Thoracic aorta (tissue), 2 donors: ENCODE results near the gene PSPH. TPM values are rescaled to one million over a fixed set of nuclear protein-coding genes. Genes with fewer than 3 reads are reported as not detected.
"Not testable (repeated sequence)": the region's sequence is repeated elsewhere in the genome, so short reads cannot be mapped to it uniquely, and the experiment has no call there.

Experiments
- ATAC-seq: fragments of 150-250 bp; one replicate; pipeline ENCODE4 v1.8.0; 2017; ENCODE audit warnings: low read depth; ENCODE audit not compliant: insufficient number of reproducible peaks, low FRiP score
- DNase-seq: peaks from one replicate; pipeline ENCODE4 v3.0.0-alpha.2; 2020; ENCODE audit warnings: low spot score
- H3K27ac ChIP-seq, 2 donors: fragments of 200-600 bp; sonication (generic); 1 replicate in 1 of 2; 2 replicates in 1 of 2; pipeline ENCODE4 v1.5.1; 2016; ENCODE audit warnings: mild to moderate bottlenecking in 2 of 2, moderate library complexity in 2 of 2
- H3K27me3 ChIP-seq: fragments of 200-600 bp; sonication (generic); replicated peaks from 2 replicates; pipeline ENCODE4 v1.6.0; 2016; ENCODE audit warnings: mild to moderate bottlenecking; ENCODE audit not compliant: insufficient read depth
- H3K36me3 ChIP-seq: fragments of 200-600 bp; sonication (generic); one replicate; pipeline ENCODE4 v1.5.1; 2016
- H3K4me1 ChIP-seq, 2 donors: fragments of 200-600 bp; sonication (generic); 1 replicate in 1 of 2; 2 replicates in 1 of 2; pipeline versions ENCODE4 v1.5.1 to v1.6.0; 2016; ENCODE audit warnings: low read depth in 2 of 2, mild to moderate bottlenecking in 1 of 2; ENCODE audit not compliant: control insufficient read depth in 1 of 2
- H3K4me3 ChIP-seq: fragments of 200-600 bp; sonication (generic); 2 replicates; pipeline ENCODE4 v1.5.1; 2016; ENCODE audit warnings: mild to moderate bottlenecking
- H3K9me3 ChIP-seq: fragments of 200-600 bp; sonication (generic); 2 replicates; pipeline ENCODE4 v1.5.1; 2016
- total RNA-seq, 2 donors: library from RNA; depleted of rRNA; stranded (reverse); fragments of >200 nt; gene quantifications; one replicate each; pipeline versions ENCODE4 v1.1.0 to v1.2.3, GENCODE V29; 2016
- TF ChIP-seq, protein P1 (sequence below): fragments of 200-600 bp; sonication (generic); IDR thresholded peaks from one replicate; pipeline ENCODE4 v1.5.1; 2019; ENCODE audit warnings: antibody characterized with exemption

Gene PSPH
- total RNA-seq, 2 donors from 2014 or later = 5.1 to 5.8 TPM

DNA sequence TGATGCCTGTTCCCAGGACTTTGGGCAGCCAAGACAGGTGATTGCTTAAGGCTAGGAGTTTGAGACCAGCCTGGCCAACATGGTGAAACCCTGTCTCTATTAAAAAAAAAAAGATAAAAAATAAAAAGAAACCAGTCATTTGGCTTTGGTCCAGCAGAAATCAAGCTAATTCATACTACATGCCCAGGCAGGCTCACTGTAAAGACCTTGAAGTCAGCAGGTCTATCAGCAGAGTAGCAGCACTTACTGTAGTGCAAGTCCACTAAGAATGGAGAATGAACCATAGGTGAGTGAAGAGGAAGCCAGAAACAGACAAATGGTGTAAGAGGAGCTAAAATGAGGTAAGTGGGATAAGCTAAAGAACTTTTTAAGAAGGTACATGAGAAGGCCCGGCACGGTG, 24.7 kb downstream of the PSPH start:
- H3K27me3 ChIP-seq = no peaks in the 10 kb centered on the region
- TF ChIP-seq, protein P1, sequence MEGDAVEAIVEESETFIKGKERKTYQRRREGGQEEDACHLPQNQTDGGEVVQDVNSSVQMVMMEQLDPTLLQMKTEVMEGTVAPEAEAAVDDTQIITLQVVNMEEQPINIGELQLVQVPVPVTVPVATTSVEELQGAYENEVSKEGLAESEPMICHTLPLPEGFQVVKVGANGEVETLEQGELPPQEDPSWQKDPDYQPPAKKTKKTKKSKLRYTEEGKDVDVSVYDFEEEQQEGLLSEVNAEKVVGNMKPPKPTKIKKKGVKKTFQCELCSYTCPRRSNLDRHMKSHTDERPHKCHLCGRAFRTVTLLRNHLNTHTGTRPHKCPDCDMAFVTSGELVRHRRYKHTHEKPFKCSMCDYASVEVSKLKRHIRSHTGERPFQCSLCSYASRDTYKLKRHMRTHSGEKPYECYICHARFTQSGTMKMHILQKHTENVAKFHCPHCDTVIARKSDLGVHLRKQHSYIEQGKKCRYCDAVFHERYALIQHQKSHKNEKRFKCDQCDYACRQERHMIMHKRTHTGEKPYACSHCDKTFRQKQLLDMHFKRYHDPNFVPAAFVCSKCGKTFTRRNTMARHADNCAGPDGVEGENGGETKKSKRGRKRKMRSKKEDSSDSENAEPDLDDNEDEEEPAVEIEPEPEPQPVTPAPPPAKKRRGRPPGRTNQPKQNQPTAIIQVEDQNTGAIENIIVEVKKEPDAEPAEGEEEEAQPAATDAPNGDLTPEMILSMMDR = no peak
- H3K4me1 ChIP-seq = no peaks in the 10 kb centered on the region
- no peaks in the 10 kb centered on the region for H3K36me3 ChIP-seq
- H3K4me3 ChIP-seq = no peak overlapping the region
- no peak overlapping the region for H3K27ac ChIP-seq
- no peak for DNase-seq
- no peak for ATAC-seq
- H3K9me3 ChIP-seq = no peaks in the 10 kb centered on the region

DNA sequence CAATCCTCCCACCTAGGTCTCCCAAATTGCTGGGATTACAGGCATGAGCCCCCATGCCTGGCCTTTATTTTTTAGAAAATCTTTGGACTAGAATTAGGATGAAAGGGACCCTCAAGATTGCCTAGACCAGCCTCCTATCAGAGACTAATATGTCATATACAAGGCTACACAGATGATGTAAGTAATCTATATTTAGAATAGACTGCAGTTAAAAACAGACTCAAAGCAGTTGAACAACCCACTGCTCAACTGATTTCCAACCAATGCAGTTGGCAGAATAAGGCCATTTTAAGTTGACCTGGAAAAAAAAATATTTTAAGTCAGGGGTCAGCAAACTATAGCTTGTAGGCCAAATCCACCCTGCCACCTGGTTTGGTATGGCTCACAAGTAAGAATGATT, 27.7 kb downstream of the PSPH start:
- H3K36me3 ChIP-seq = no peaks in the 10 kb centered on the region
- no peaks in the 10 kb centered on the region for H3K27me3 ChIP-seq
- TF ChIP-seq, protein P1 = no peak
- H3K4me3 ChIP-seq = no peak overlapping the region
- ATAC-seq (no peak), DNase-seq (no peak)
- no peak overlapping the region for H3K27ac ChIP-seq
- no peaks in the 10 kb centered on the region for H3K4me1 ChIP-seq
- no peaks in the 10 kb centered on the region for H3K9me3 ChIP-seq

DNA sequence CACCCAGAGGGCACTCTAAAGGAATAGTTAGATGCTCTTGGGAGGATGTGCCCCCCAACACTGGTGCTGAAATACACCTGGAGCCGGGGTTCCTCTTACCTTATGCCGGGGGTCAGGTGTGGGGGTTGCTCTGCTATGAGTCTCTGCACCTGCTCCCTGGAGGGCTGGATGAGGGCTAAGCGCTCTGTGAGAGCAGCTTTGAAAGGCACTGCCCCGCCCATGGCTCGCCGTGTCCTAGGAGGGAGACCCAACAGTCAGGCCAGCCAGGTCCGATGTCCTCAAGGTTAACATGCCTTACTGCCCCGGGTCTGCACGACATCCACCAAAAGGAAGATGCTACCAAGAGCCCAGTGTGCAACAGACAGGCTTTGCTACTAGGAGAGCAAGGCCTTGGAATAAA, 31.7 kb downstream of the PSPH start:
- Histone ChIP-seq H3K9me3 (no peaks in the 10 kb centered on the region), H3K27ac (no peak overlapping the region), H3K4me1 (no peaks in the 10 kb centered on the region), H3K4me3 (no peak overlapping the region), H3K36me3 (no peaks in the 10 kb centered on the region), H3K27me3 (no peaks in the 10 kb centered on the region)
- DNase-seq = no peak
- ATAC-seq = no peak
- TF ChIP-seq, protein P1 = no peak

DNA sequence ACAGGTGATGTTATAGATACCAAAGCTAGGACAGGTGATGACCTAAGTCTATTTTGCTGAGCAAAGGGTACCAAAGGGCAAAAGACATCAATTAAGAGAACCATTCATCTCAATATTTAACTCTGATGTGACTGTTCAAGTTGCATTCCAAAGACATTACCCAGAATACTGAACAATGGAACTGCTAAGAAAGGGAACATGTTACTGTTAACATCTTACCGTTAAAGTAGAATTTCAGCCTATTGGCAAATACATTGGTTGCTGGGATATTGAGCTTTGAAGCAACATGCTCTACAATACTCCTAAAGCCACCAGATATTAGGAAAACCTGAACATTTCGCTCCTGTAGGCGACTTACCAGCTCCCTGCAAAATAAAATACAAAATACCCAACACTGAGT, 34.2 kb downstream of the PSPH start:
- DNase-seq, H3K4me1 ChIP-seq, H3K36me3 ChIP-seq, H3K27me3 ChIP-seq, ATAC-seq, H3K4me3 ChIP-seq, H3K27ac ChIP-seq, H3K9me3 ChIP-seq: not testable (repeated sequence)

DNA sequence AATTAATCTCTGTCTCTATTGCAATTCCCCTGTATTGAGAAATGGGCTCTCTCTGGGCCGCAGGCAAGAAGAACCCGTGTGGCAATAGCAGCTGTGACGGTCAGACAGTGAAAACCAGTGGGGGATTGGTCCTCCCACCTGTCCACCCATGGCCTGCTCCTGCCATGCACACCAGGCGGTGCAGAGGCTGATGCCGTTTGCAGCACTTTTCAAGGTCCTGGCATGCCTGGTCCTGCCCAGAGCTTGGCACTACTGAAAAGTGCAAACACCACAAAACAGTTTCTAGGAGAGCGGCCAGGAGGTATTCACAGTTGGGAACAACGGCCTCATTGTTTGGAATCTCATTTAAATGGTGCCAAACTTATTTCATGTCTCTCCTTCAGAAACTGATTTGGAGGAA, 41.5 kb downstream of the PSPH start:
- H3K27me3 ChIP-seq = no peaks in the 10 kb centered on the region
- H3K4me1 ChIP-seq = no peaks in the 10 kb centered on the region
- ATAC-seq (no peak), DNase-seq (no peak)
- H3K36me3 ChIP-seq = no peaks in the 10 kb centered on the region
- H3K9me3 ChIP-seq = no peaks in the 10 kb centered on the region
- no peak overlapping the region for H3K27ac ChIP-seq
- no peak overlapping the region for H3K4me3 ChIP-seq
- TF ChIP-seq, protein P1 = no peak

DNA sequence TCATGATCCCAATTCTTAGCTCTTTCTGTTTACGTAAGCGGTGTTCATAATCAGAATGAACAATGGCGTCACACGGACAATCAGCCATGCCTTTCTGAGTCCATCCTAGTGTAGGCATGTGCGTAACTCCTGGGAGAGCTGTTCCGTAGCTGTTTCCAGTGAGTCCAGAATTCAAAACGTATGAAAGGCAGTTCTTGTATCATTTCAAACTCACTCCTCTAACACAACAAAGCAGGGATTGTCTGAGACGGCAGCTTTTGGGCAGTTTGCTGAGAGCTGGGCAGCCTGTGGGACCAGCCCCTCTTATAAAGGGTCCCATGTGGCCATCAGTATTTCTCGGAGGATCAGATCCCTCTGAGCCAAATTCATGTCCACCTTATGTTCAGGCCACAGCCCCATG, 43.4 kb downstream of the PSPH start:
- ATAC-seq (no peak), DNase-seq (no peak)
- H3K36me3 ChIP-seq = no peaks in the 10 kb centered on the region
- TF ChIP-seq, protein P1 = no peak
- H3K4me1 ChIP-seq = no peaks in the 10 kb centered on the region
- no peaks in the 10 kb centered on the region for H3K27me3 ChIP-seq
- H3K27ac ChIP-seq = no peak overlapping the region
- H3K4me3 ChIP-seq = no peak overlapping the region
- no peaks in the 10 kb centered on the region for H3K9me3 ChIP-seq
